ENCODE measurements around the gene PEAK1.

Gene PEAK1

DNA sequence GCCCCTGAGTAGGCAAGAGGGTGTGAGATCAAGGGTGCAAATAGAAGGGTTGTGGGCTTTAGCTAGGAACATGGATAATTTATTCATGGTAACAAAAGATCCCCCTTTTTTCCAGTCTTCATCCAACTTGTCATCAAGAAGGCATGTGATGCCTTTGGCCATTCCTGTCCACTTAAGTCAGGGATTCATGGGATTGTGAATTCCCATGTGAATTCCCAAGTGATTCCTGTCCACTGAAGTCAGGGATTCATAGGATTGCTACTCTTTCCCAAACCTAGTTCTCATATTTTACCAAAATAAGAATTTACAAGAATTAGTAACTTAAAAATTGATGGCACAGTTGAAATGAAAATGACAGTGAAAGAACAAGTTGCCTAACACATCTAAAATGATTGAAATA lies 41.6 kb upstream of the PEAK1 start:
- Histone ChIP-seq H3K4ac (ENCODE audit: low read depth, low read length) (no peak overlapping the region), H3K9ac (ENCODE audit: low read length) (no peak overlapping the region), H2BK5ac (ENCODE audit: low read depth, low read length, poor library complexity) (no peak overlapping the region), H3K23ac (ENCODE audit: low read length) (no peak overlapping the region), H3K14ac (ENCODE audit: low read length) (no peak overlapping the region), H3K36me3 (ENCODE audit: control insufficient read depth in 1 of 2, insufficient read depth in 2 of 2, low read length in 2 of 2) (peaks cover 4 to 9% of the 10 kb centered on the region in 2 experiments), H4K91ac (ENCODE audit: low read depth, low read length) (no peak overlapping the region), H2BK120ac (ENCODE audit: insufficient read depth, low read length, poor library complexity) (no peak overlapping the region), H2BK12ac (ENCODE audit: low read length) (no peak overlapping the region), H4K8ac (ENCODE audit: low read depth, low read length) (no peak overlapping the region), H3K27me3 (ENCODE audit: insufficient read depth, low read length) (no peaks in the 10 kb centered on the region), H3K4me2 (ENCODE audit: low read length) (no peak overlapping the region), H3K79me2 (ENCODE audit: control insufficient read depth, insufficient read depth, low read length, poor library complexity) (no peaks in the 10 kb centered on the region), H2AFZ (ENCODE audit: insufficient read depth, low read length, poor library complexity) (no peak overlapping the region), H3K18ac (ENCODE audit: low read length) (no peak overlapping the region), H4K12ac (ENCODE audit: low read depth, low read length) (no peak overlapping the region), H3K4me3 (ENCODE audit: low read depth, low read length) (no peak overlapping the region), H2AK5ac (ENCODE audit: low read length) (no peak overlapping the region), H3K79me1 (ENCODE audit: low read length) (no peaks in the 10 kb centered on the region), H3K9me3 (ENCODE audit: insufficient read depth, low read depth, low read length) (no peaks in the 10 kb centered on the region), H3K27ac (ENCODE audit: low read depth, low read length) (no peak overlapping the region), H3K4me1 (ENCODE audit: control insufficient read depth in 1 of 2, insufficient read depth in 2 of 2, low read length in 2 of 2) (peaks cover 0 to 2% of the 10 kb centered on the region in 2 experiments)
- DNase-seq = peak; percentile 7 to 50

DNA sequence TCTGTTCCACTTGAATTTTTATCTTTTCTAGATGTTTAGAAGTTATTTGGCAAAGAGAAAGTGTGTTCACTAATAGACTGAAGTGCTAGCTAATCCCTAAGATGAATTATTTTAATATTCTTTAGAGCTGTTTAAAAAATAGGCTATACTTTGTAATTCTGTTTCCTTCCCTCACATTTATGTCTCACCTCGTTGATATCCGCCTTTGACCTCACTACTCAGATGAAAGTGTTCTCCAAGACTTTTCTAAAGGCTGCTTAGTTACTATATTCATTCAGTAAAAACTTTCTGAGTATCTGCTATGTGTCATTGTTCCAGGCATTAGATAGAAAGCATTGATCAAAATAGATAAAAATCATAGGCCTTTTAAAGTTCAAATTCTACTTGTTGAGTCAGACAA lies 39.1 kb upstream of the PEAK1 start:
- no peak overlapping the region for H2AK5ac ChIP-seq (ENCODE audit: low read length)
- H4K91ac ChIP-seq (ENCODE audit: low read depth, low read length) = no peak overlapping the region
- no peaks in the 10 kb centered on the region for H3K9me3 ChIP-seq (ENCODE audit: insufficient read depth, low read depth, low read length)
- no peak overlapping the region for H3K4me2 ChIP-seq (ENCODE audit: low read length)
- no peak overlapping the region for H2BK5ac ChIP-seq (ENCODE audit: low read depth, low read length, poor library complexity)
- no peak overlapping the region for H4K12ac ChIP-seq (ENCODE audit: low read depth, low read length)
- no peaks in the 10 kb centered on the region for H3K79me2 ChIP-seq (ENCODE audit: control insufficient read depth, insufficient read depth, low read length, poor library complexity)
- no peak overlapping the region for H2AFZ ChIP-seq (ENCODE audit: insufficient read depth, low read length, poor library complexity)
- H3K27ac ChIP-seq (ENCODE audit: low read depth, low read length) = no peak overlapping the region
- H3K4me3 ChIP-seq (ENCODE audit: low read depth, low read length) = no peak overlapping the region
- H3K79me1 ChIP-seq (ENCODE audit: low read length) = no peaks in the 10 kb centered on the region
- H3K27me3 ChIP-seq (ENCODE audit: insufficient read depth, low read length) = no peaks in the 10 kb centered on the region
- no peak overlapping the region for H3K9ac ChIP-seq (ENCODE audit: low read length)
- H3K18ac ChIP-seq (ENCODE audit: low read length) = no peak overlapping the region
- no peak for DNase-seq
- no peak overlapping the region for H2BK120ac ChIP-seq (ENCODE audit: insufficient read depth, low read length, poor library complexity)
- no peak overlapping the region for H3K14ac ChIP-seq (ENCODE audit: low read length)
- peaks cover 0 to 2% of the 10 kb centered on the region in 2 experiments for H3K36me3 ChIP-seq (ENCODE audit: control insufficient read depth in 1 of 2, insufficient read depth in 2 of 2, low read length in 2 of 2)
- H3K23ac ChIP-seq (ENCODE audit: low read length) = no peak overlapping the region
- no peak overlapping the region for H2BK12ac ChIP-seq (ENCODE audit: low read length)
- no peak overlapping the region for H4K8ac ChIP-seq (ENCODE audit: low read depth, low read length)
- H3K4ac ChIP-seq (ENCODE audit: low read depth, low read length) = no peak overlapping the region
- no CpG with 5 or more reads among the region's 2 CpGs for WGBS (ENCODE audit: extremely low coverage, insufficient coverage, insufficient read length)
- H3K4me1 ChIP-seq (ENCODE audit: control insufficient read depth in 1 of 2, insufficient read depth in 2 of 2, low read length in 2 of 2) = peaks cover 0 to 2% of the 10 kb centered on the region in 2 experiments

DNA sequence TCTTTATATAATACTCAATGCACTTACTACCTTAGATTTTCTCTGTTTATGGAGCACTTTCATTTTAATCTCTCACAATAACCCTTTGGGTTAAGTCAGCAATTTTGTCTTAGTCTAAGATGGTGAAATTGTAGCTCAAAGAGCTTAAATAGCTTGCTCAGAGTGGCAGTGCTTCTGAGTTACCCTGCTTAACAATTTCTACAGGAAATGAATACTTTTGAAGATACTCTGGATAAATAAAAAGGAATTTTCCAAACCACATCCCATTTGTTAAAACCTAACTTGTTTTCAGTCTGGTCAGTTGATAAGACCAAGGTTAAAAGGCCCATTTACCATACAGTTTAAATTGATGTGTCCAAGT lies 38.0 kb upstream of the PEAK1 start:
- Histone ChIP-seq H3K27ac (ENCODE audit: low read depth, low read length) (no peak overlapping the region), H3K27me3 (ENCODE audit: insufficient read depth, low read length) (no peaks in the 10 kb centered on the region), H3K4me2 (ENCODE audit: low read length) (no peak overlapping the region), H2AK5ac (ENCODE audit: low read length) (no peak overlapping the region), H4K91ac (ENCODE audit: low read depth, low read length) (no peak overlapping the region), H3K36me3 (ENCODE audit: control insufficient read depth in 1 of 2, insufficient read depth in 2 of 2, low read length in 2 of 2) (peaks cover 0 to 2% of the 10 kb centered on the region in 2 experiments), H3K18ac (ENCODE audit: low read length) (no peak overlapping the region), H3K79me2 (ENCODE audit: control insufficient read depth, insufficient read depth, low read length, poor library complexity) (no peaks in the 10 kb centered on the region), H3K4ac (ENCODE audit: low read depth, low read length) (no peak overlapping the region), H3K4me3 (ENCODE audit: low read depth, low read length) (no peak overlapping the region), H3K79me1 (ENCODE audit: low read length) (no peaks in the 10 kb centered on the region), H3K14ac (ENCODE audit: low read length) (no peak overlapping the region), H3K9ac (ENCODE audit: low read length) (no peak overlapping the region), H3K23ac (ENCODE audit: low read length) (no peak overlapping the region), H2BK120ac (ENCODE audit: insufficient read depth, low read length, poor library complexity) (no peak overlapping the region), H4K12ac (ENCODE audit: low read depth, low read length) (no peak overlapping the region), H2AFZ (ENCODE audit: insufficient read depth, low read length, poor library complexity) (no peak overlapping the region), H2BK12ac (ENCODE audit: low read length) (no peak overlapping the region), H3K4me1 (ENCODE audit: control insufficient read depth in 1 of 2, insufficient read depth in 2 of 2, low read length in 2 of 2) (peaks cover 0 to 2% of the 10 kb centered on the region in 2 experiments), H3K9me3 (ENCODE audit: insufficient read depth, low read depth, low read length) (no peaks in the 10 kb centered on the region), H4K8ac (ENCODE audit: low read depth, low read length) (no peak overlapping the region), H2BK5ac (ENCODE audit: low read depth, low read length, poor library complexity) (no peak overlapping the region)
- DNase-seq = no peak

DNA sequence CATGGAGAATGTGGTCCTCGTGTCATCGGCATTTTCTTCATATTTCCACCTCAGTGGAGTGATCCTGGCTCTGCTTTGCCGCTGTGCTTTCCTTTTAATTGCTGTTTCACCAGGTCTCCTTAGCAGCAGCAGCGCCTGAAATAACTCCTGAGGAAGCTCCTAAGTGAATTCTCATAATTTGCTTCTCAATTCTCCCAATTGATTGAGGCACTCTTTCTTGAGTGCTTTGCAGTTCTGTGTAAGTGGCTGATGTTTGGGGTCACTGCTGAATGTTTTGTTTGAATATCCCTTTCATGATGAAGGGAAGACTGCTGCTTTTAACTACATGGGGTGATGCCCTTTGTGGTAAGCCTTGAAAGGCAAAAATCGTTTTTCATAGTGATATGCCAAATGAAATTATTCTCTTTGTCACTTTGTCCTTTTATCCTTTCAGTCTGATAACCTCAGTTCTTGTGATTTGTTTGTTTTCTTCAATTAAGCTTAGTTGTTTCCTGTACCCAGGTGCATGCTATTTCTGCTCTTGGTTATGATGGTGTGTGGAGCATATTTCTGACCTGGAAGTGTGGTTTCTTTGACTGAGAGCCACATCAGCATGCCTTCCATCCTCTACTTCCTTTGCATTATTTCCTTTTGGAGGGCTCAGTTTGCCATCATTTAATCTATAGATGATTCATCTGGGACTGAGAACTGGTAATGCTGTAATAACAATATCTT lies 37.4 kb upstream of the PEAK1 start:
- H2AK5ac ChIP-seq (ENCODE audit: low read length) = no peak overlapping the region
- H3K27ac ChIP-seq (ENCODE audit: low read depth, low read length) = no peak overlapping the region
- no peak overlapping the region for H3K4me2 ChIP-seq (ENCODE audit: low read length)
- no peak for DNase-seq
- no peak overlapping the region for H2BK5ac ChIP-seq (ENCODE audit: low read depth, low read length, poor library complexity)
- H3K18ac ChIP-seq (ENCODE audit: low read length) = no peak overlapping the region
- H3K36me3 ChIP-seq (ENCODE audit: control insufficient read depth in 1 of 2, insufficient read depth in 2 of 2, low read length in 2 of 2) = peaks cover 0 to 2% of the 10 kb centered on the region in 2 experiments
- no peaks in the 10 kb centered on the region for H3K79me1 ChIP-seq (ENCODE audit: low read length)
- no peak overlapping the region for H3K4me3 ChIP-seq (ENCODE audit: low read depth, low read length)
- no peak overlapping the region for H3K14ac ChIP-seq (ENCODE audit: low read length)
- H3K79me2 ChIP-seq (ENCODE audit: control insufficient read depth, insufficient read depth, low read length, poor library complexity) = no peaks in the 10 kb centered on the region
- H2AFZ ChIP-seq (ENCODE audit: insufficient read depth, low read length, poor library complexity) = no peak overlapping the region
- no peak overlapping the region for H4K8ac ChIP-seq (ENCODE audit: low read depth, low read length)
- H3K23ac ChIP-seq (ENCODE audit: low read length) = no peak overlapping the region
- no peaks in the 10 kb centered on the region for H3K9me3 ChIP-seq (ENCODE audit: insufficient read depth, low read depth, low read length)
- no CpG with 5 or more reads among the region's 5 CpGs for WGBS (ENCODE audit: extremely low coverage, insufficient coverage, insufficient read length)
- H3K4me1 ChIP-seq (ENCODE audit: control insufficient read depth in 1 of 2, insufficient read depth in 2 of 2, low read length in 2 of 2) = peaks cover 0 to 2% of the 10 kb centered on the region in 2 experiments
- H4K12ac ChIP-seq (ENCODE audit: low read depth, low read length) = no peak overlapping the region
- no peaks in the 10 kb centered on the region for H3K27me3 ChIP-seq (ENCODE audit: insufficient read depth, low read length)
- H2BK120ac ChIP-seq (ENCODE audit: insufficient read depth, low read length, poor library complexity) = no peak overlapping the region
- H3K9ac ChIP-seq (ENCODE audit: low read length) = no peak overlapping the region
- no peak overlapping the region for H2BK12ac ChIP-seq (ENCODE audit: low read length)
- no peak overlapping the region for H4K91ac ChIP-seq (ENCODE audit: low read depth, low read length)
- H3K4ac ChIP-seq (ENCODE audit: low read depth, low read length) = no peak overlapping the region

All from trophoblast cell (in vitro differentiated cells and primary cell).